GM12892 (cell line): ENCODE results near the gene PXDC1.
A peak's percentile ranks its signal among the peaks of the same experiment; 100 is the strongest.

Source experiments
- DNase-seq: peaks from one replicate; pipeline ENCODE4 v3.0.0; 2011; ENCODE audit not compliant: insufficient read length
- FAIRE-seq: peaks from 2 replicates; lab custom pipeline; 2011; peaks lifted over from hg19 to GRCh38; lab: Jason Lieb, UNC
- POLR2A ChIP-seq: IDR thresholded peaks from 2 replicates; pipeline ENCODE4 v1.6.1; 2011; ENCODE audit warnings: low read depth, low read length, control low read depth
- POLR2AphosphoS5 ChIP-seq: IDR thresholded peaks from 2 replicates; pipeline ENCODE4 v1.6.1; 2011; ENCODE audit warnings: low read depth, low read length, control low read depth
- TAF1 ChIP-seq: IDR thresholded peaks from 2 replicates; pipeline ENCODE4 v1.6.1; 2011; ENCODE audit warnings: low read depth, mild to moderate bottlenecking, control low read depth, low read length, borderline replicate concordance

Gene PXDC1

GRCh38 chr6:3748208-3749066, 3.1 kb downstream of the PXDC1 start:
- peak; percentile 30 for FAIRE-seq
- TF ChIP-seq POLR2A = no peak
- TF ChIP-seq TAF1 = no peak
- no peak for TF ChIP-seq POLR2AphosphoS5
- peak; percentile 45 for DNase-seq

DNA sequence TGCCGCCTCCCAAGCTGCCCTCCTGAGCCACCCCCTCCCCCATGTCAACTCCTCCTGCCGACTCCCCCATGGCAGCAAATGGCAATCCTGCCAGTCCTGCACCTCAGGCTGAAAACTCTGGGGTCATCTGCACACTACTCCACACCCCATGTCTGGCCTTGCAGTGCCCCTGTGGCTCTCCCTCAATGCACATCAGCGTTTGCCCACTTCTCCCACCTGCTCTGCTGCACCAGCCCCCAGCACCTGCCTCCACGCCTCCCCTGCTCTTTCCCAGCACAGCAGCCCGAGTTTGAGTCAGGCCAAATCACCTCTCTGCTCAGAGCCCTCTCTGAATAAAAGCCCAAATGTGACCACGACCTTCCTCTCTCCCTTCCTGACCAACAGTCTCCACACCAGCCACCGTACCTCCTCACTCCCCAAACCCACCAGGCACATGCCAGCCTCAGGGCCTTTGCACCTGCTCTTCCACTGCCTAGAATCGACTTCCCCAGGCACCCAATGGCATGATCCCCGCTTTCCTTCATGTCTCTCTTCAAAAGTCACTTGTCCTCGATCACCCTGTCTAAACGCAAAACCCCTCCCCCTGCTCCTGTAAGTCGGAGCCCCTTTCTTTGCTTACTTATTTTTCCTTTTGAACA, 4.3 kb downstream of the PXDC1 start:
- TF ChIP-seq TAF1 (no peak), POLR2AphosphoS5 (no peak), POLR2A (no peak)
- DNase-seq (no peak), FAIRE-seq (no peak)

GRCh38 chr6:3746696-3747095, 4.8 kb downstream of the PXDC1 start:
- no peak for FAIRE-seq
- no peak for DNase-seq
- TF ChIP-seq POLR2AphosphoS5 (no peak), POLR2A (no peak), TAF1 (no peak)

- FAIRE-seq = peak; percentile 63
- DNase-seq = no peak
- TF ChIP-seq POLR2A (no peak), POLR2AphosphoS5 (no peak), TAF1 (no peak)
Measured at GRCh38 chr6:3746119-3746691, 5.3 kb downstream of the PXDC1 start.

DNA sequence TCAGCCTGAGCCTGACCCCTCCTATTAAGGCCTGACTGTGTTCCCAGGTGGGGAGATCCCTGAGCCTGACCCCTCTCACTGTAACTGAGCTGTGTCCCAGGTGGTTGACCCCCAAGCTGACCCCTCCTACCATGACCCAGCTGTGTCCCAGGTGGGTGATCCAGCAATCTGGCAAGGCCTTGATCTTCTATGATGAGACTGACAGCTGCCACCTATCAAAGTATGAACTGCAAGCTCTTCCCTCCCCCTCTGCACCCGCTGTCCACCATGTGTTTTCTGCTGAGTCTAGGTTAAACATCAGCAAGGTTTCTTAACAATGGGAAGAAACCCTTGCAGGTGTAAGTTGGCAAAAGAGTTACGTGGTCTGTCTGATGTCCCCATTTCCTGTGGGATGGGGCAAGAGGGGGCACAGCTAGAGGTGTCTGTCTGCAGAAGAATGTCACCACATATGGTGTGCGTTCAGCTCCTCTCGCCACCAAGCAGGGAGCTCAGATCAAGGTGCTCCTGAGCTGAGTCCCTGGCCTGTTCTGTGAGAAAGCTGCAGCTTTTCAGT, 5.9 kb downstream of the PXDC1 start:
- no peak for FAIRE-seq
- TF ChIP-seq POLR2AphosphoS5 (no peak), TAF1 (no peak), POLR2A (no peak)
- no peak for DNase-seq

DNA sequence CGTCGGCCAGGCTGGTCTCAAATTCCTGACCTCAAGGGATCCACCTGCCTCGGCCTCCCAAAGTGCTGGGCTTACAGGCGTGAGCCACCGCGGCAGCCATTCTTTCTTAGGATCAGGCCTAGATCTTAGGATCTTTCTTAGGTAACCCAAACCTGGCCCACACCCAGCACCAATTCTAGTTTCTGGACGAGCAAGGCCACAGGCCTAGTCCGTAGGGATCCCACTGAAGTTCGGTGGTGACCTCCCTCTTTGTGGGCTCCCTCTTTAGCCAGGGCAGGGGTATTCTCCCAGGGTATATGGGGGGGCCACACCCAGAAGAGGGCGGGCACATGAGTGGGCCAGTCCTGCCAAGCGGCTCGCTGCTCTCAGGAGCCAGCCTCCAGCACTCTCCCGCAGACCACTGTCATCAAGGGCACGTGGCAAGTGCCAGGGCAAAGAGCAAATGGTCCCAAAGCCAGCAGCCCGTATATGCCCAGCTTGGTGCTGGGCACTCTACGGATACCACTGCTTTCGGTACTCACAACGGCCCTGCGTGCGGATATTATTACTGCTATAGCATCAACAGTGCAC, 6.5 kb downstream of the PXDC1 start:
- no peak for FAIRE-seq
- DNase-seq = no peak
- TF ChIP-seq POLR2AphosphoS5 = no peak

- TF ChIP-seq TAF1 (no peak), POLR2A (no peak), POLR2AphosphoS5 (no peak)
- FAIRE-seq (no peak), DNase-seq (no peak)
Measured at GRCh38 chr6:3744211-3744900, 7.2 kb downstream of the PXDC1 start.

DNA sequence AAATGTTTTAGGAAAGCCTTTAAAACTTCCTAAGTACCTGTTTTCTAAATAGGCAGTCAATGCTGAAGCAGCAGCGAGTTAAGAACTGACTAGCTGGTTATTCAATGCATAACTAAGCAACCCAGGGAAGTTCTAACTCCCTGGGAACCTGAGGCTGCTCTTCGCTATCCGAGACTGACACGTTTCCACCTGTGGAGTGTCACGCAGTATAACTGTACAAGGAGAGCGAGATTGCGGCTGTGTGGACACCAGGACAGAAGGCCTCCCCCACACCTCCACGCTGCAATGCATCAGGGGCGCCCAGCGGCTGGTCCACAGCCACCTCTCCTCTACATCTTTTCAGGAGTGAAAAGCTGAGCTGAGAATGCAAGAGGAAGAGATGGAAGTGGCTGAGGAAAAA, 8.0 kb downstream of the PXDC1 start:
- no peak for FAIRE-seq
- no peak for TF ChIP-seq TAF1
- no peak for TF ChIP-seq POLR2AphosphoS5
- TF ChIP-seq POLR2A = no peak
- DNase-seq = no peak

DNA sequence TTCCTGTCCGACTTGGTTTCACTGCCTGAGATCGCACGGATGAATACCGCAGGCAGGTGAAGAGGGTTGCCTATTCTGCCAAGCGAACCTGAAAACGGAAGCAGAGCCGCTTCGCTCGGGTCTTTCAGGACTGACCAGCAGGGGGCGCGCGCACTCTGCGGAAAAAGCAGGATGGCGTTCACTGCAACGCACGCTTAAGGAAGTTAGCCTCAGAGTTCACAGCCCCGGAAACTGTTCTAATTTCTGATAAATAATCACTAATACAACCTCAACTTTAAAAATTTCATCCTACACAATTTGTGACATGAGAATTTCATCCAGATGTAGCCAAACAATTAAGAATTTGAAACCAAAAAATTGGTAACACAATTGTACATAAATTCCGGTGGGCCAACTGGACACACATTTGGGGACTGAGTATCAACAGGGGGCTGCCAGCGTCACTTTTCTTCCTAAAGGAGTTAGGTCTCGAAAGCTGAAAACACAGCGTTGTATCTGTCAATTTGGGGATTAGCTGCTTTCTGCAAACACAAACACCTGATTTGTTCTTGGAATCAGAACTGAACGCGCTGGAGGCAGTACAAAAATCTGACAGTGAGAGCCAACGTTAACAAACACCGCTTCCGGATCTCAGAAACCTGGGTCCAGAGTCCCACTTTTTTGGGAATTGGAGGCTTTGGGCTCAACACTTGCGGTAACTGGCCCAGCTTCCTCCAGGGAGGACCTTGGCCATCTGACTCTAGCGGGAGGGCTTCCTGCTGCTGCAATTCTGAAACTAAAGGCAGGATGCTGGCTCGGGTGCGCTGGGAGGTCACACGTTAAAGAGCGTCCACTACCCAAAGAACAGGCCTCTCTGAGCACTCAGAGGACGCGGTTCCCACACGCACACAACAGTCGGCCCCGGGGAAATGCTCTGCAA, 8.8 kb downstream of the PXDC1 start:
- DNase-seq (peak; percentile 68), FAIRE-seq (peak; percentile 77)
- TF ChIP-seq POLR2A (no peak), TAF1 (no peak), POLR2AphosphoS5 (no peak)

DNA sequence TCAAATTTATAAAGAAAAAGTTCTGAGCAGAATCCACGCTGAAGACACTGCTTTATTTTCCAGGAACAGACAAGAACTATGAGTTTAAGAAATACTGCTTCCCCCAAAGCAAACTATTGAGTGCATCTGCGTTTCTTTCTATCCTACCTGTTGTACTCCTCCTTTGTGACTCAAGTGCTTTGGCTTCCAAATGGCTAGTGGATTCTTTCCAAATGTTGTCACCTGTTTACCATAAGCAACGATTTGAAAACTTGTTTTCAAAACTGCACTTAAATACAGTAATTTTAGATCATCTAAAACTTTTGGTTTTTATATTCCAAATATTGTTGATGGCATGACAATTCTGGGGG, 9.5 kb downstream of the PXDC1 start:
- DNase-seq = no peak
- FAIRE-seq = no peak
- TF ChIP-seq POLR2AphosphoS5 (no peak), TAF1 (no peak), POLR2A (no peak)

- TF ChIP-seq POLR2AphosphoS5 = no peak
- no peak for TF ChIP-seq TAF1
- no peak for TF ChIP-seq POLR2A
- FAIRE-seq (no peak), DNase-seq (no peak)
Measured at GRCh38 chr6:3741477-3741871, 10.0 kb downstream of the PXDC1 start.
